ENCODE data around the gene ITIH5.

ITIH5 gene

DNA sequence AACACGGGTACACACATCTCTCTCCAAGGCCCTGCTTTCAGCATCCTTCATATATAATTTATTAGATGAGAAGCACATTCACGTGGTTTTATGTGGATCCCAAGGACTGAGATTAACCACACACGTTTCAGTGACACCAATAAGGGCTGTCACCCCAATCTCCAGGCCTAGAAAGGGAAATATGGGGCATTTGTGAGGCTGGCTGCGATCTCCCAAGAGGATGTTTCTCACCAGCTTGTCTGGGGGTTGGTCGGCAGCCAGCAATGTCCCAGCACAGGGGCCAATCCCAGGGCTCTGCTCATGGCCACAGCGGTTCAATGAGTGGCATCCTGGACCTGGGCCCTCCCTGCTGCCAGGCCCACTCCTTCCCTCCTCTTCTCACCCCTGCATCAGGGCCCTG is 115.5 kb downstream of the ITIH5 start:
- no peak for DNase-seq (ENCODE audit: low spot score)
- no peak for FAIRE-seq

DNA sequence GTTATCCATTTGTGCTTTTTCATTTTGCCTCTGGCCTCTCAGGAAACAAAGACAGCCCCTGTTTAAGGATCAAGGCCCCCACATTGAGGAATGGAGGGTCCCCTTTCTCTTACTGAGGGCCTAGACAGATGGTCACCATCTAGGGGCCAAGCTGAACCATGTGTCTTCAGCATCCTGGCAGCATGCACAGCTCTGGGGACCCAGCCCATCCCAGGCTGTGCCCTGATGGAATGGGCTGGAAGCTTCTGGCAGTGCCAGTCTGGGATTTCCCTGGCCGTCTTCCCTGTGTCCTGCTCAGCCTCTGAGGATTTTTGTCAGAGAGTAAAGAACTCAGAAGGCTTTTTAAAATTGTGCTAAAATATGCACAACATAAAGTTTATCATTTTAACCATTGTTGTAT is 116.8 kb downstream of the ITIH5 start:
- FAIRE-seq (no peak), DNase-seq (ENCODE audit: low spot score) (no peak)

DNA sequence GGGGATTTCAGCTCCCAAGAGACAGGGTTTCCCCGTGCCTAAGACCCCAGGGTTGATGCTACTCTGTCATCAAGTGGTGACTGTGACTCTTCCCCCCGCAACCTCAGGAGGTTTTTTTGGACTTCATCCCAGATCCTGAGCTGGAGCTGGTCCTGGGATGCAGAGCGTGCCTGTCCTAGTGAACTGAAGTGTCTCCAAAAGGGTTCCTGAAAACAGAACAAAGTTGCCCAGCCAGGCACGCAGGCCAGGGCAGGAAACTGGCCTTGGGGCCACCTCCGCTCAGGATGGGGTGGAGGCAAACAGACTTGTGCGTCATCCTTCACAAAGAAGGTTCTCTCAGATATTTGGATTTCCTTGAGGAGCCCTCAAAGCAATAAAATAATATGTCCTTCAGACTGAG is 118.9 kb downstream of the ITIH5 start:
- DNase-seq (ENCODE audit: low spot score) (no peak), FAIRE-seq (no peak)

DNA sequence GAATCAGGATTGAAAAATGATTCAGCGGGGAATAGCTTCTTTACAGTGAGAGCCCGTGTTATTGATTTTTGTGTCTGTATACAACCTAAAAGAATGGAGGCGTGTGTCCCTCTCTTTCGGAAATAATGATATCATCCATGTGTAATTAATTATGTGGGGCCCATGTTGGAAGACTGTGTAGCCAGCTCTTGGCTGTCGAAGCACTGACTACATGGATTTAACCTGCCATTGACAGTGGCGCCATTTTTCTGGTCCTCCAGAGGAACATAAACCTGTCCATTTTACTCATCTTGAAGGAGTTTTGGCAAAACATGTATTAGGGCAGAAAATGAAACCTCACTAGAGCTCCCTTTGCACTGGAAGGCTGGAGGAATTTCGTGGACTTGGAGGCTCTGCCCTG is 119.6 kb downstream of the ITIH5 start:
- DNase-seq (ENCODE audit: low spot score) (no peak), FAIRE-seq (no peak)

DNA sequence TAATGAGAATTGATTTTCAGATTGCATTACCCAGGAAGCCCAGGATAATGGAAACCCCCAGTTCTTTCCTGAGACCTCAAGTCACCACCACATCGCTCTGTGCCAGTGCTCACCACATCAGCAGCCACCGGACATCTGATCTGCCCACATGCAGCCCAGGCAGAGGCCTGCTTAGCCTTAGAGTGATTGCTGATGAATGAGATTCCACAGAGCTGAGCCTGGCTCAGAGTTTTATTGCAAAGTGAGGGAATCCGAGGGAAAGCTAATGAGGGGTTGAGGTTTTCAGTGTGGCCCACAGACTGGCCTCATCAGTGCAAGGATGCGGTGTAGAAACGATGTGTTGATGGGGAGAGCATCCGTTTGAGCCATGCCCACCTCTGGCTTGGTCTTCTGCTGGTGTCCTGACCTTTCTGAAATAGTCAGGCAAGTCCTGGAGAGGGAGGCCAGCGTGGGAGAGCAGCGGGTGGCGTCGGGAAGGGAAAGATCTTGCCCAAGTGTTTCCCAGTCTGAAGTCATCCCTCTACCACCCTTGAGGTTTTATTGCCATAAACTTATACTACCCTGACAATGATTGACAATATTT is 120.3 kb downstream of the ITIH5 start:
- no peak for DNase-seq (ENCODE audit: low spot score)
- no peak for FAIRE-seq

DNA sequence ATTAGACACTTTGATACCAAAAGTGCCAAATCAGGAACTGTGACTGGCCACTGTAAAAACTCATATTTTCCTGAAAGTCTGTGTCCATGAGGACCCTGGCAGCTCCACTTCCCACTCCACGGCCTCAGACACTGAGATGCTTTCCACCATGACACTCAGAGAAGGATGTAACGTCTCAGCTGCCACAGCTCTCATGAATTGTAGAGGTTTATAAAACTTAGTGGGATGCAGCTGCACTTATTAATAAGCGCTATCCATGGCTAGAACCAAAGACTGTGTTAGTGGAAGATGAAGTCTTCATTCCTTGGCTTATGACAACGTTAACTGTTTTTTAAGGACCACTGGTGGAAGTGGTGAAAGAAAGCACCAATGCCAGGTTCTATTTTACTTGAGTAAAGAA is 121.0 kb downstream of the ITIH5 start:
- no peak for FAIRE-seq

DNA sequence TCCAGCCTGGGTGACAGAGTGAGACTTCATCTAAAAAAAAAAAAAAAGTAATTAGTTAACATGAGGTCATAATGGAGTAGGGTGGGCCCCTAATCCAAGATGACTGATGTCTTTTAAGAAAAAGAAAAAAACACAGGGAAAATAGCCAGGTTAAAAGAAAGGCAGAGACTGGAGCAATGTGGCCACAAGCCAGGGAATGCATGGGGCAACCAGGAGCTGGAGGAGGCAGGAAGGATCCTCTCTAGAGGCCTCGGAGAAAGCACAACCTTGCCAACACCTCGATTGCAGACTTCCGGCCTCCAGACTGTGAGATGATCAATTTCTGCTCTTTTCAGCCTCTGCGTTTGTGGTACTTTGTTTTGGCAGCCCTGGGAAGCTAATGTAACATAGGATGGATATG is 121.5 kb downstream of the ITIH5 start:
- FAIRE-seq: no peak
- DNase-seq (ENCODE audit: low spot score): no peak

More for the DNA sequence above, 121.0 kb downstream of the ITIH5 start:
- DNase-seq (ENCODE audit: low spot score): no peak

DNA sequence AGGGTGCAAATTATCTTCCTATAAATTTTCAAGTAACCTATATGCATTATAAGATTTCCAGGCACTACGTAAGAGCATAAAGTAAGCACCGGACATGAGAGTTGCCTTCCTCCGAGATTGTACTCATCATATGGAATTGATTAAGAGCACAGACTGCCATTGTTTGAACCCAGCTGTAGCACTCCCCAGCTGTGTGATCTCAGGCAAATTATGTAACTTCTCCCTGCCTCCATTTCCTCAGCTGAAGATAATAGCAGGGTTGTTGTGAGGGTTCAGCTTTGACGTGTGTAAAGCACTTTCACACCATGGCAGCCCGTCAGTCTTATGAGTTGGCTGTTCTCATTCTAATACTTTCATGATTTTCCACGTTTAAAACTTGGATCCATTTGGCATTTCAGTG is 122.6 kb downstream of the ITIH5 start:
- no peak for FAIRE-seq
- DNase-seq (ENCODE audit: low spot score): no peak

DNA sequence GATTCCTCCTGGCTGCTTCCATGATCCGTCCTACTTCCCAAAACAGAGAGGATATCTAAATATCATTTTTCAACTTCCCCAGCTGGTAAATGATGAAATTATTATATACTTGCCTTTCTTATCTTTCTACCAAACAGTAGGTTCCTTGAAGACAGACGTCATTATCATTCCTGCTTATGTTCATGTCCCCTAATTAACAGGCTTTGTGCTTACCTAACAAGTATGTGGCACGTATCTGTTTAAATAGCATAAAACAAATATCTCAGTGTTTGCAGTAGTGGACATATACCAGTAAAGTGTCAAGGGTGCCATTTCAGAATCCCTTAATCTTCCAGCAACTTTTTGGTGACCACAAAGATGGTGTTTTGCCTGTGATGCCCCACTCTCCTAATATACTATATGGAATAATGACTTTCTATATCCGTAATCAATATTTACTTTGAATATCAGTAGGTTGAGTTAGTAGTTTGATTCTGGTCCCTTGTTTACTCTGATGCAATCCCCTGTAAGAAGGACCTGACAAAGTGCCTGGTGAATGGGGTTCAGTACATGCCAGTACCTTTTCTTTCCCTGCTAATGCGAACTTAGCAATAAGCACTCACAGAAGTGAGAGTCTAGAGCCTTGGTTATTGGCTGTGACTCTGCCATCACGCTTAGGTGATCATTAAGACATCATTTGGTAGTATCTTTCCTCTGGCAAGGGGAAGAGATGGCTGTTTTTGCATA is 124.4 kb downstream of the ITIH5 start:
- DNase-seq (ENCODE audit: low spot score) (no peak), FAIRE-seq (no peak)

DNA sequence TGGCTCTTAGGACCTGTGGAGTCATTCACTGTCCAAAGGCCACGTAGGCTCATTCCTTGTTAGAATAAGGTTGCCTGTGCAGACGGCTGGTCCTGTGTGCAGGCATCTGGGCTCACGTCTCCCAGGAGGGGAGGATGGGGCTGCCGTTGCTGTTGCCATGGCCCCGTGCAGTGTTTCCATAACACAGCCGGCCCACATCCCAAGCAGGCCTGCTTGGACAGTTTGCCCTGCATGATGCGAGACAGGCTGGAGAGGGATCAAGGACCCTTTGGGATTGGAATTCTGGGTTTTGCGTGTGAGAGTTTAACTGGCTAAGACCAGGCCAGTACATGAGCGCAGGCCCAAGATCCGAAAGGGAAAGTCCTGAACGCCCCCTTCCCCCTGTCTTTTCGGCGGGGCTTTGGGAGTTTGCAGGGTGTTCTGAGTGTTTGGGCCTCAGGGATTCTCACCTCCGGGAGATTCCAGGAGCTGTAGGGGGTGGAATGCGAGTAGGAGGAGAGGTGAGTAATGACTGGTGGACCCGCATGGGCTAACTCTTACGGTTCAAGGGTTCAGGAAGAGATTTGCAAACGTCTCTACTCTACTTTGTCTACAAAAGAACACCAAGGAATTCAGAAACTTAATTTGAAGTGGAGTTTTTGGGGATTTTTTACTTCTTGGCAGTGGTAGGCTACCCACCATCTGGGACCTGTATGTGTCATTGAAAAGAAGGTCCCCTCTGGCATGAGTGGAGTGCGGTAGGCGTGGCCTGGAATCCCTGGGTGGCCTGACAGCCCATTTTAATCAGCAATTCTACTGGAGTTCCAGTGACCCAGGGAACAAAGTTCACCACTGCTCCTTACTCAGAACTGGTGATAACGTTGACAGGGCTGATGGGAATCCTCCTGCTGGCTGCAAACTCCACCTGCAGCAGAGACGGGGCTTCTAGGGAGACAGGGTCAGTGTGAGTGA is 125.4 kb downstream of the ITIH5 start:
- DNase-seq (ENCODE audit: low spot score): peak; percentile 90
- peak; percentile 87 for FAIRE-seq

DNA sequence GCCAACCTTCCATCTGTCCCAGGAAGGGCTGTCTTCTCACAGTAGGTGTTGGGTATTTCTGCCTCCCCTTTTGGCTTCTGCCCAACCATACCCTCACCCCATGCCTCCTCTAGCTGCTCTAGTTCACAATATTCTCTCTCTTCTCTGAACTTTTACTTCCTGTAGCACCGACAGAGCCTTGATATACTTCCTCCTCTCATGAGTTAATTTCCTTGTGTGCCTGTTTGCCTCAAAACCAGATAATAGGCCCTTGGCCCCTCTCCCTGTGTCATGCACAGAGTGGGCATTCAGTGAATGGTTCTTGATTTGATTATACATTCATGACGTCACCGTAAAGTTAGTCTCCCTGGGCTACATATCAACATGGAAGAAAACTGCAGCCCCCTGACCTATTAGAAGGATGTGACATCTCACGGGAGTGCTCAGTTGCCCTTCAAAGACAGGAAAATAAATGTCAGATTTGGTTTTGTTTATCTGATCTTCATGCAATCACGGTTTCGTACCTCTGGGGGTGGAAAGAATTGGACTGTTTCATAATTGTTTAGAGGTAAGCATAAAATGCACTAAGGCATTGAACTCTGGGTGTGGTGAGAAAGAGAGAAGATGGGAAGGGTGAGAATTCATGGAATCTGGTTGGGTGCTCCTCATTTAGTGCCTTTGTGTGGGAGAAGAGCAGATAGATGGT is 127.7 kb downstream of the ITIH5 start:
- FAIRE-seq: no peak
- DNase-seq (ENCODE audit: low spot score): no peak

DNA sequence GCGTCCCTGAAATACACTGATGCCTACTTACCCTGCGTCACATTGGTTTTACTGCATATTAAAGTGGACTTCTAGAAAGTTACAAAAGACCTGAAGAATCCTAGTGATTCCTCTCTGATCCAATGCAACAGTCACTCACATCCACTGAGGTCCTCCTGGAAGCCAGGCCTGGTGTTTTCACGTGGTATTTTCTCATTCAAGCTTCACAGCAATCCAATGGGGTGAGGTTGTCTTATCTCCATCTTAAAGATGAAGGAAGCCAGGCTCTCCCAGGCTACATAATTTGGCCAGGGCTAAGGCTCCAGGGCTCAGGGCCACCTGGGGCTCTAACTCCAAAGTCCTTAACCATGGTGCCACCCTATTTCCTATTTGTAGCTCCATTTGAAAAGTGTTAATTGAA is 129.6 kb downstream of the ITIH5 start:
- FAIRE-seq (no peak), DNase-seq (ENCODE audit: low spot score) (no peak)

DNA sequence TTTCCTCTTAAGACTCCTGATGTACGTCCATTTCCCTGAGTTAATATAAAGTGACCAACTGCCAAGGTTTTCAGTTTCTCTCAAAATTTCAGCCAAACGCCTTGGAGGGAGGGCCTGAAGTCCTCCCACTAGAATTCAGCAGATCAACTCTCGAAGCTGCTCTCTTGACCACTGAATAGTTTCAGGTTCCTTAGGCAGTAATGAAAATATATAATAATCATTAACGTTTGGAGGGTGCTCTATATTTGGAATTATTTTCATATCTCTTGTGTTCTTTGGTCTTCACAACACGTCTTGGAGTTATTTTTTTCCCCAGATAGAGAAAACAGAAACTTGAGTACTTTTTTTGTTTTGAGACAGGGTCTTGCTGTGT is 132.3 kb downstream of the ITIH5 start:
- no peak for DNase-seq (ENCODE audit: low spot score)
- no peak for FAIRE-seq

DNA sequence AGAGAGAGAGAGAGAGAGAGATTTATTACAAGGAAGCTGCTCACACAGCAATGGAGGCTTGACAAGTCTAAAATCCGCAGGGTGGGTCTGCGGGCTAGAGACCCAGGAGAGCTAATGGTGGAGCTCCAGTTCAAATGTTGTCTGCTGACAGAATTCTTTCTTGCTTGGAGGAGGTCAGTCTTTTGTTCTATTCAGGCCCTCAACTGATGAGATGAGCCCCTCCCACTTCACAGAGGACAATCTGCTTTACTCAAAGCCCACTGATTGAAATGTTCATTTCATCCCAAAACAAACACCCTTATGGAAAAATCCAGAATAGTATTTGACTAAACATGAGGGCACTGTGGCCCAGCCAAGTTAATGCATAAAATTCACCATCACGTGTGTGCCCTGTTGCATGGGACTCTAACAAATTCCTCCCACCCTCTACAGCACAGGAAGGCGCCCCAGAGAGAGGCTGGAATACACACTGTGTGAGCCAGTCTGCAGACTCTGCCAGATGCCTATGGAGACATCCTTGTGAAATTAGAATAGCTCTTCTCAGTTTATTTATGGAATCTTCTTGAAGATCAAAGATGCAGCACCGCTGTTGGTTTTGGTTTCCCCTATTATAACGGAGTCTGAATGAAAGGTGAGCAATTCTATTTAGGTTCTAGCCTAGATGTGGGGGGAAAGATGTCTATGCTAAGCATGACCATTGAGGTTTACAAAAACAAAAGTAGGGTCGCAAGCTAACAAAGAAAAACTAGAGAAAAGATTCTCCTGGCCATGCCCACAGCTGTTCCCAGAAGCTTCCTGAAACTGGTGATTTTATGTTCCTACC is 132.9 kb downstream of the ITIH5 start:
- DNase-seq (ENCODE audit: low spot score) (no peak), FAIRE-seq (no peak)

DNA sequence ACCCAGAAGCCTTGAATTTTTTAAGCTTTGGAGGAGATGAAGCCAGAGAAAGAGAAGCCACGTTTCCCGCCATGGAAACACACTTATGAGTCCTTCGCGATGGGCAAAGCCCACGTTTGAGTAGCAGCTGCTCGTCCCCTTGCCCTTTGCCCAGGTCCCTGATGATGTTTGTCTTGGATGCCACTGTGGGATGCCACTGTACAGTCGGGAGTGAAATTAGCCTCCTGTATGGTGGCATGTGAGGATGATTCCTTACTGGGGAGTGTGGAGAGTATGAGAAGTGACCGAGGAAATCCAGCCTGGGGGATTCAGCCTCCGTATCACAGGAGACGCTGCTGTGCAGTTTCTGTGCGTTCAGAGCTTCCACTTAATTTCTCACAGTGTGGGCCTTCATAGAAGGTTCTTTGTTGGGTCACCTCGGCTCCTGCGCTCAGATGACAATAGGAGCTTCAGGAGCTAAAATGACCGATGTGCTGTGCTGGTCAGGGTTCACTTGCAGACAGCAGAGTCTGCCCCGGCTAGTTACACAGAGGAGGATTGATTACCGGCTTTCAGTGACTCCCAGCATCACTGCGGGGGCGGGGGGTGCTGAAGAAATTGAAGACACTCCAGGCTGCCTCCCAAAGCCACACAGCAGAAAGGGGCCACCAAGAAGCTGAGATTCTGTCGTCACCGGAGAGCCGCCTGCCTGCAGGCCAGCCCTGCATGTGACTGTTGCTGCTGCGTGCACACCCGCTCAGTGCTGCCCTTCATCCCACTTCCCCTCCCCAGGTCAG is 133.9 kb downstream of the ITIH5 start:
- FAIRE-seq: no peak

DNA sequence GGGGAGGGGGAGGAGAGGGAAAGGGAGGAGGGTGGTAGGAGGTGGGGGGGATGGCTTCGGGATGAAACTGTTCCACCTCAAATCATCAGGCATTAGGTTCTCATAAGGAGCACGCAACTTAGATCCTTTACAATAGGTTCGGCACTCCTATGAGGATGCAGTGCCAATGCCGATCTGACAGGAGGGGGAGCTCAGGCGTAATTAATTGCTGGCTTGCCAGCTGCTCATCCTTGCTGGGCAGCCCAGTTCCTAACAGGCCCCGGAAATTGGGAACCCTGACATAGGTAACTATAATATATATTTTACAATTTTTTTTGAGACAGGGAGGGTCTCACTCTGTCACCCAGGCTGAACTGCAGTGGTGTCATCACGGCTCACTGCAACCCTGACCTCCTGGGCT is 137.1 kb downstream of the ITIH5 start:
- FAIRE-seq: no peak

More for the DNA sequence above, 133.9 kb downstream of the ITIH5 start:
- DNase-seq (ENCODE audit: low spot score): no peak

DNA sequence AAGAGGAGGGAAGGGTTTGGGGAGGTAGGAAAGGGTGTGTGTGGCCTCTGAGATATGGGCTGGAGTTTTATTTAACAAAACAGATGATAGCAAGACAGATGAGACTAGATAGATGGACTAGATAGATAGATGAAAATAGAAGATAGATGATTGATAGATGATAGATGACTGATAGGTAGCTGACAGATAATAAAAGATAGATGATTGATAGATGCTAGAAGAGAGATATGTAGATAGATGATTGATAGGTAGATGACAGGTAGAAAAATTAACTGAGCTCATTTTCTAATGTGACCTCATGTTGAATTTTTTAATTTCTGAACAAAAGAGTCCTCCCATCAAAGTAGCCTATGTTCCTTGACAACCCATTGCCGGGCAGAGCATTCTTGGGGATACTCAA is 139.3 kb downstream of the ITIH5 start:
- FAIRE-seq (no peak), DNase-seq (ENCODE audit: low spot score) (no peak)

More for the DNA sequence above, 137.1 kb downstream of the ITIH5 start:
- peak; percentile 25 for DNase-seq (ENCODE audit: low spot score)

DNA sequence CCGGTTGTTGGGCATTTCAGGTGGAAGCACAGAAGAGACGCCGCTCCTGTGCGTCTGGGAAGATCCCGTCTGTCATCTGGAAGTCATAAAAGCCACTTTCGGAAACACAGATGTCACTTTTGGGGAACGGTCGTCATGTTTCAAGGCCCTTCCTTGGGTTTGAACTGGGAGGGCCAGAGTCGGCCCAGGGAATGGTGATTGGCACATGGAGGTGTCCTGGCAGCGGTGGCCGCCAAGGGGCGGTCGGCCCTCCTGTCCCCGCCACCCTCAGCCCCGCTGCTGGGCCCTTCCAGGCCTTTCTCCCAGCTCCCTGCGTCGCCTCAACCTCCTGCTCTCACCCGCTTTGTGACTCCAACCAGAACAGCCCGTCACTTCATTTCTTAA is 140.8 kb downstream of the ITIH5 start:
- no peak for FAIRE-seq
- no peak for DNase-seq (ENCODE audit: low spot score)

DNA sequence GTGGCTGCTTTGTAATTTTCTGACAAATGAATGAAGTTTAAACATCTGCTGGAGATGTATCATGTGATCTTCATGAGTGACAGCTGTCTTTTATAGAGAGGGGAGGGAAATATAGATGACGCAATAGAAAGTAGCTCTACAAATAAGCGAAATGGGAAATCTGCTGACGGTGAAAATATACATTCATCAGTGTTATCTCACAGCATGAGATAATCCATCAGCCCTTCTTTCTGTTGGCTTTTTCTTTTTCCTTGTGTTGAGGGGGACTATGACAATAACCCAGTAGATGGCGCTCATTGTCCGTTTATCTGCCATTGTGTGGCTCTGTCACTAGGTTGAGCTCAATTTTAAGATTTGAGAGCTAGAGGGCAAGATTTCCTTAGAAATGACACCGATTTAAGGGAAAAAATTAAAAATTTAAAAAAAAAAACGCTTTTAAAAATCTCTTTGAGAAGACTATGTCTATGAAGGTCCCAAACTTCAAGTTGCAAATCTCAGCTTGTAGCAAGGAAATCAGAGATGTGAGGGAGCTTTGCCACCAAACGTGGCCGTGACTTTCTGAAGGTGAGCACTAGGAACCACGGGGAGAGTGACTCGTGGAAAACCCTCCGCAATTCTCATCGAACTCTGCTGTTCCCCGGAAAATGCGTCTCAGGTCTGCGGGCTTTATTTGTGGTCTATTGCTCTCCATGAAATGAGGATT is 141.3 kb downstream of the ITIH5 start:
- DNase-seq (ENCODE audit: low spot score): peak; percentile 57
- peak; percentile 92 for FAIRE-seq
